ENCODE results near the gene PPP2R2C. TPM values are rescaled to one million over a fixed set of nuclear protein-coding genes. Genes with fewer than 3 reads are reported as not detected.

The PPP2R2C gene
- total and polyA plus RNA-seq, 10 of the 15 experiments (the other 5 are each of a cell fraction or from before 2014, with no cell fraction given) = 0.13 to 0.15 TPM; not detected in 8

DNA sequence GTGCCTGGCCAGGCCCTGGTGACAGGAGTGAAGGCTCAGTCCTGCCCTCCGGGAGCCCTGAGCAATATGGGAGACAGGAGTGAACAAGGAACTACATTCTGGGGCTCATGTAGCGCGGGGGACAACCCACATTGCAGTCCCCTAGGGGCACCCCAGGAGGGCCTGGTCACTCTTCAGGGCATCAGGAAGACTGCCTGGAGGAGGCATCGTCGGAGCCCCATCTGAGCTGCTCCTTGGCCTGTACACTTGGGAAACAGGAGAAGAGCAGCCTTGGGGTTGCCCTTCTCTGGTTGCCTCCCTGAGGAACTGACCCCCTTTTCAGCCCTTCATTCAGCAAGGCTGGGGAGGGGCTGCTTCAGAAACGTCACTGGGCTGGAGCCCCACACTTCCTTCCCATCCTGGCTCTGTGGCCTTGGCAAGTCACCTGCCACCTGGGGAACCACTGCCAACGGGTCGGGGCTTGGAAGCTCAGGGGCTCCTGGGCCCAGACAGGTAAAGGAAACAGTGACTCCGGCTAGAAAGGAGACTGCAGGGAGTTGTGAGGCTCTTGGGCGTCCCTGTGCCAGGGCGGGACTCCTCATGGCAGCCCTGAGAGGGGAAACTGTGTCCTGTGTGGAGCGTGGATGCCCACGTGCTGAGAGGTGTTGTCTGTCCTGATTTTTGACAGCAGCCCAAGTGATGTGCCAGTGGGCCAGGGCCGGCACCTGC is 192.7 kb downstream of the PPP2R2C start:
- ChIA-PET CTCF (interaction anchor here (0.6 to 2.6 kb wide), 10 partner anchors 10 to 457 kb away, joined by 3 to 17 read pairs (median 4); partner anchors contain the start of gene WFS1), POLR2A (interaction anchor here (1.0 to 1.2 kb wide), 2 partner anchors 10 to 18 kb away, joined by 3 to 4 read pairs; partner anchors contain the start of gene WFS1), RAD21 (ENCODE audit: unreplicated experiment) (interaction anchor here (0.7 to 2.1 kb wide), 5 partner anchors 13 to 51 kb away, joined by 3 to 10 read pairs (median 5); no protein-coding TSS in a partner anchor), SMC1A (ENCODE audit: uncharacterized antibody, unreplicated experiment) (interaction anchor here (0.6 to 2.2 kb wide), 9 partner anchors 15 to 199 kb away, joined by 3 to 15 read pairs (median 4); partner anchors contain the start of gene JAKMIP1)
- in situ Hi-C loops (cut with MboI) = no loop called here
- Histone ChIP-seq H3K36me3 (ENCODE audit: control insufficient read depth in 2 of 2, insufficient read depth in 2 of 2, low read length in 1 of 2) (no peaks in the 10 kb centered on the region), H3K9me3 (replicated peaks; ENCODE audit: control insufficient read depth, insufficient read depth, low read length) (no peaks in the 10 kb centered on the region), H3K4me2 (ENCODE audit: control insufficient read depth, insufficient read depth) (no peak overlapping the region), H3K27me3 (replicated peaks in 1 of 2; ENCODE audit: control insufficient read depth in 2 of 2, insufficient read depth in 2 of 2, low read length in 1 of 2) (no peaks in the 10 kb centered on the region; a peak in 1 of 4 replicates), H3K79me2 (ENCODE audit: control insufficient read depth, insufficient read depth, low read length) (no peaks in the 10 kb centered on the region), H3K4me1 (ENCODE audit: control insufficient read depth, insufficient read depth, low read length) (peaks cover 15% of the 10 kb centered on the region), H3K4me3 (no peak overlapping the region), H4K20me1 (ENCODE audit: control insufficient read depth, insufficient read depth) (peaks cover 8% of the 10 kb centered on the region), H3K9ac (ENCODE audit: control insufficient read depth, insufficient read depth, low read length) (no peak overlapping the region), H2AFZ (ENCODE audit: control insufficient read depth, low read depth, low read length) (no peak overlapping the region), H3K27ac (ENCODE audit: control insufficient read depth, insufficient read depth) (no peak overlapping the region)
- no TSS peak for BruUV-seq (replicated peaks)
- ATAC-seq = no peak
- no peak for TF ChIP-seq ZSCAN29 (IDR thresholded peaks at IDR 0.05)
- TF ChIP-seq RAD21 (IDR thresholded peaks at IDR 0.05; ENCODE audit: insufficient read depth, low read depth, low read length) = no peak
- TF ChIP-seq JUND (IDR thresholded peaks at IDR 0.05; ENCODE audit: low read depth, low read length) = no peak
- TF ChIP-seq, protein P1, sequence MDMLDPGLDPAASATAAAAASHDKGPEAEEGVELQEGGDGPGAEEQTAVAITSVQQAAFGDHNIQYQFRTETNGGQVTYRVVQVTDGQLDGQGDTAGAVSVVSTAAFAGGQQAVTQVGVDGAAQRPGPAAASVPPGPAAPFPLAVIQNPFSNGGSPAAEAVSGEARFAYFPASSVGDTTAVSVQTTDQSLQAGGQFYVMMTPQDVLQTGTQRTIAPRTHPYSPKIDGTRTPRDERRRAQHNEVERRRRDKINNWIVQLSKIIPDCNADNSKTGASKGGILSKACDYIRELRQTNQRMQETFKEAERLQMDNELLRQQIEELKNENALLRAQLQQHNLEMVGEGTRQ (IDR thresholded peaks at IDR 0.05; ENCODE audit: borderline replicate concordance, low read depth, low read length) = no peak
- no peak for TF ChIP-seq CBX3 (IDR thresholded peaks at IDR 0.05; ENCODE audit: borderline replicate concordance, low read depth)
- no peak for TF ChIP-seq RUNX3 (IDR thresholded peaks at IDR 0.05; ENCODE audit: low read length)
- TF ChIP-seq ASH2L (IDR thresholded peaks at IDR 0.05; ENCODE audit: borderline replicate concordance, low read depth) = no peak
- no peak for TF ChIP-seq ZNF24 (IDR thresholded peaks at IDR 0.05)
- no peak for TF ChIP-seq POLR2AphosphoS2 (IDR thresholded peaks at IDR 0.05; ENCODE audit: low read depth, low read length)
- no peak for TF ChIP-seq STAT3 (IDR thresholded peaks at IDR 0.05; ENCODE audit: low read depth, low read length)
- TF ChIP-seq ZNF622 (IDR thresholded peaks at IDR 0.05) = no peak
- TF ChIP-seq, protein P2, sequence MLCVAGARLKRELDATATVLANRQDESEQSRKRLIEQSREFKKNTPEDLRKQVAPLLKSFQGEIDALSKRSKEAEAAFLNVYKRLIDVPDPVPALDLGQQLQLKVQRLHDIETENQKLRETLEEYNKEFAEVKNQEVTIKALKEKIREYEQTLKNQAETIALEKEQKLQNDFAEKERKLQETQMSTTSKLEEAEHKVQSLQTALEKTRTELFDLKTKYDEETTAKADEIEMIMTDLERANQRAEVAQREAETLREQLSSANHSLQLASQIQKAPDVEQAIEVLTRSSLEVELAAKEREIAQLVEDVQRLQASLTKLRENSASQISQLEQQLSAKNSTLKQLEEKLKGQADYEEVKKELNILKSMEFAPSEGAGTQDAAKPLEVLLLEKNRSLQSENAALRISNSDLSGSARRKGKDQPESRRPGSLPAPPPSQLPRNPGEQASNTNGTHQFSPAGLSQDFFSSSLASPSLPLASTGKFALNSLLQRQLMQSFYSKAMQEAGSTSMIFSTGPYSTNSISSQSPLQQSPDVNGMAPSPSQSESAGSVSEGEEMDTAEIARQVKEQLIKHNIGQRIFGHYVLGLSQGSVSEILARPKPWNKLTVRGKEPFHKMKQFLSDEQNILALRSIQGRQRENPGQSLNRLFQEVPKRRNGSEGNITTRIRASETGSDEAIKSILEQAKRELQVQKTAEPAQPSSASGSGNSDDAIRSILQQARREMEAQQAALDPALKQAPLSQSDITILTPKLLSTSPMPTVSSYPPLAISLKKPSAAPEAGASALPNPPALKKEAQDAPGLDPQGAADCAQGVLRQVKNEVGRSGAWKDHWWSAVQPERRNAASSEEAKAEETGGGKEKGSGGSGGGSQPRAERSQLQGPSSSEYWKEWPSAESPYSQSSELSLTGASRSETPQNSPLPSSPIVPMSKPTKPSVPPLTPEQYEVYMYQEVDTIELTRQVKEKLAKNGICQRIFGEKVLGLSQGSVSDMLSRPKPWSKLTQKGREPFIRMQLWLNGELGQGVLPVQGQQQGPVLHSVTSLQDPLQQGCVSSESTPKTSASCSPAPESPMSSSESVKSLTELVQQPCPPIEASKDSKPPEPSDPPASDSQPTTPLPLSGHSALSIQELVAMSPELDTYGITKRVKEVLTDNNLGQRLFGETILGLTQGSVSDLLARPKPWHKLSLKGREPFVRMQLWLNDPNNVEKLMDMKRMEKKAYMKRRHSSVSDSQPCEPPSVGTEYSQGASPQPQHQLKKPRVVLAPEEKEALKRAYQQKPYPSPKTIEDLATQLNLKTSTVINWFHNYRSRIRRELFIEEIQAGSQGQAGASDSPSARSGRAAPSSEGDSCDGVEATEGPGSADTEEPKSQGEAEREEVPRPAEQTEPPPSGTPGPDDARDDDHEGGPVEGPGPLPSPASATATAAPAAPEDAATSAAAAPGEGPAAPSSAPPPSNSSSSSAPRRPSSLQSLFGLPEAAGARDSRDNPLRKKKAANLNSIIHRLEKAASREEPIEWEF (IDR thresholded peaks at IDR 0.05; ENCODE audit: insufficient replicate concordance, low read depth, low read length) = no peak
- no peak for TF ChIP-seq NFXL1 (IDR thresholded peaks at IDR 0.05; ENCODE audit: borderline replicate concordance)
- no peak for TF ChIP-seq SMARCA5 (IDR thresholded peaks at IDR 0.05)
- intact Hi-C loops (cut with micrococcal nuclease; ENCODE audit: unreplicated experiment) = no loop called here
- FAIRE-seq = no peak
- 78% methylated on average over 14 of the region's 14 CpGs for WGBS (ENCODE audit: insufficient coverage, insufficient replicate concordance, low lambda C conversion rate, missing lambda C conversion rate)
- DNase-seq (ENCODE audit: low read depth, low spot score) = no peak

Measured in GM12878 (cell line).